K562 treated with DMSO at 1 percent for 4 hours (cell line): ENCODE results near the gene CACNA1I. TPM values are rescaled to one million over a fixed set of nuclear protein-coding genes. Genes with fewer than 3 reads are reported as not detected.

Experiments used
- total RNA-seq: library from RNA; unstranded; fragments of 300-600 nt; gene quantifications from 2 replicates; pipeline ENCODE4 v1.2.3, GENCODE V29; 2022; ENCODE audit not compliant: insufficient read depth

CACNA1I gene
- 0.89 and 0.97 TPM in 2 replicates for total RNA-seq

DNA sequence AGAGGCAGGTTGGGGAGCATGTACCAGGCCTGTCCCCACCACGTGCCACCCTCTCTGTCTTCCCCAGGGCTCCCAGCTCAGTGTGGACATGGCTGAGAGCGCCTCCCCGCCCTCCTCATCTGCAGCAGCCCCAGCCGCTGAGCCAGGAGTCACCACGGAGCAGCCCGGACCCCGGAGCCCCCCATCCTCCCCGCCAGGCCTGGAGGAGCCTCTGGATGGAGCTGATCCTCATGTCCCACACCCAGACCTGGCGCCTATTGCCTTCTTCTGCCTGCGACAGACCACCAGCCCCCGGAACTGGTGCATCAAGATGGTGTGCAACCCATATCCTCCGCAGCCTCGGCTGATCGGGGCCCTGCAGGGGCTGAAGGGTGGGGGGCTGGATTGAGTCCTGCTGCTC lies at the start of gene CACNA1I:
TSS of gene CACNA1I (plus strand) at position 89 of the 400 bp plus-strand sequence. CDS start at position 89, 0 bp downstream.

DNA sequence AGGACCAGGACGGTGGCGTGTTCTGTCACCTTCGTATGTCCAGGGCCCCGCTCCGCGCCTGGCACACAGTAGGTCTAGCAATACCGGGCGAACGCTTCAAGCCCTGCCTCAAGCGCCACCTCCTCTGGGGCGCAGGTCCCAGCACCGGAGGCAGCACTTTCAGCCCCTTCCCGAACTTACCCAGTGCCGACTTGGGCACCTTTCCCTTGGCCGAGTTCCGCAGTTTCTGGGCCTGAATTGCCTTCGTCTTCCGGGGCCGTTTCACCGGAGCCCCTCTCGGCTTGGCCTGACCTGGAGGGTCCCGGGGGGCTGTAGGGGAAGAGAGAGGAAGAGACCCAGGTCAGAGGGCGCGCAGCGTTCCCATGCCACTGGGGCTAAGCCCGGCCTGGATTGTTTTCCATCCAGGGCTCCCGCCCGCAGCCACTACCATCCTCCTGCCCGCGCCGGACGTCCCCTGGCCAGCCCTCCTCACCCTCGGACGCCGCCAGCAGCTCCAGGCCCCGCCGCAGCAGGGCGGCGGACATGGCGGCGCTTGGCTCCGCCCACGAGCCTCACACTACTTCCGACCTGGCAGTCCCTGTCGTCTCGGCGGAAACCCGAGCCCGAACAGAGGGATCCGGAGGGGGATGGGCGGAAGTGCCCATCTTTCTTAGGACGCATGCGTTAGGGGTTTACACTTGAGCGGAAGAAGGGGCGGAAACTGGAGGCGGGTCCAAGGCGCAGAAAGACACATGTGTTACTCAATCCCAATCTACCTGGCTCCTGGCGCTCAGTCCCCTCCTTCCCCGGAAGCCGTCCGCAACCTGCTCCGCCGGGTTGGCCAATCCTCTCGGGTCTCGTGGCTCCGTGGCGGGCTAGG lies 38.1 kb upstream of the CACNA1I start, which contains the start of gene RPS19BP1:
TSS of gene RPS19BP1 (minus strand) at position 534 of the 859 bp plus-strand sequence. CDS start at position 524, 10 bp downstream.

Other genes with a start within 250 kb of the CACNA1I start
- gene SYNGR1, start 220.8 kb upstream of the CACNA1I start, total RNA-seq, result 20.1 and 29.5 TPM in 2 replicates
- gene TAB1, start 171.0 kb upstream of the CACNA1I start, total RNA-seq, result 14.5 and 16.4 TPM in 2 replicates
- gene MGAT3, start 113.7 kb upstream of the CACNA1I start, total RNA-seq, result 4.2 and 6.7 TPM in 2 replicates
- gene MIEF1, start 68.5 kb upstream of the CACNA1I start, total RNA-seq, result 20.6 and 21.1 TPM in 2 replicates
- gene ATF4, start 50.2 kb upstream of the CACNA1I start, total RNA-seq, result 873 and 903 TPM in 2 replicates
- gene RPS19BP1, start 38.0 kb upstream of the CACNA1I start, total RNA-seq, result 169 and 192 TPM in 2 replicates